ENCODE data around the gene CCR7. TPM values are rescaled to one million over a fixed set of nuclear protein-coding genes. Genes with fewer than 3 reads are reported as not detected.
A peak's percentile ranks its signal among the peaks of the same experiment; 100 is the strongest.

The CCR7 gene
- total RNA-seq, 3 donors from 2014 or later, result 0.16 to 1.0 (median 0.33) TPM

- intact Hi-C loops (cut with DNase I; ENCODE audit: low total_unique reads), result no loop called here
- peaks cover 7 to 26% of the 10 kb centered on the region in 2 donors for H3K4me1 ChIP-seq
- H3K9me3 ChIP-seq, result no peaks in the 10 kb centered on the region
- H3K27ac ChIP-seq, result peak overlapping the region; percentile 96 to 100
- TF ChIP-seq CTCF (IDR thresholded peaks at IDR 0.05), result no peak
- no peak for TF ChIP-seq POLR2AphosphoS5 (IDR thresholded peaks at IDR 0.05)
- TF ChIP-seq POLR2A (IDR thresholded peaks at IDR 0.05), result no peak
- H3K27me3 ChIP-seq, result no peaks in the 10 kb centered on the region
- H3K4me3 ChIP-seq, result no peak overlapping the region
- no peaks in the 10 kb centered on the region for H3K36me3 ChIP-seq
- DNase-seq (ENCODE audit: low spot score in 2 of 2), result peak in 1 of 2 donors; percentile 49
Observed at GRCh38 chr17:40531051-40531991, 34.0 kb downstream of the CCR7 start.

- intact Hi-C loops (cut with DNase I; ENCODE audit: low total_unique reads), result no loop called here
- no peaks in the 10 kb centered on the region for H3K36me3 ChIP-seq
- peaks cover 0 to 22% of the 10 kb centered on the region in 2 donors for H3K4me1 ChIP-seq
- no peak for TF ChIP-seq CTCF (IDR thresholded peaks at IDR 0.05)
- TF ChIP-seq POLR2AphosphoS5 (IDR thresholded peaks at IDR 0.05), result no peak
- no peak for DNase-seq (ENCODE audit: low spot score in 2 of 2)
- peak overlapping the region; percentile 96 to 100 for H3K27ac ChIP-seq
- H3K4me3 ChIP-seq, result no peak overlapping the region
- no peaks in the 10 kb centered on the region for H3K27me3 ChIP-seq
- H3K9me3 ChIP-seq, result no peaks in the 10 kb centered on the region
Observed at GRCh38 chr17:40530531-40530994, 34.7 kb downstream of the CCR7 start.

GRCh38 chr17:40529991-40530390 is 35.3 kb downstream of the CCR7 start:
- Histone ChIP-seq H3K4me1 (peaks cover 0 to 22% of the 10 kb centered on the region in 2 donors), H3K27me3 (no peaks in the 10 kb centered on the region), H3K36me3 (no peaks in the 10 kb centered on the region), H3K4me3 (no peak overlapping the region), H3K27ac (peak overlapping the region; percentile 96 to 100), H3K9me3 (no peaks in the 10 kb centered on the region)
- DNase-seq (ENCODE audit: low spot score in 2 of 2), result peak in 1 of 2 donors; percentile 24
- no peak for TF ChIP-seq POLR2AphosphoS5 (IDR thresholded peaks at IDR 0.05)
- intact Hi-C loops (cut with DNase I; ENCODE audit: low total_unique reads), result no loop called here

GRCh38 chr17:40528692-40529417 is 36.4 kb downstream of the CCR7 start:
- intact Hi-C loops (cut with DNase I; ENCODE audit: low total_unique reads), result no loop called here
- H3K4me3 ChIP-seq, result no peak overlapping the region
- peak in 1 of 2 donors; percentile 5 for DNase-seq (ENCODE audit: low spot score in 2 of 2)
- H3K27me3 ChIP-seq, result no peaks in the 10 kb centered on the region
- no peaks in the 10 kb centered on the region for H3K9me3 ChIP-seq
- no peaks in the 10 kb centered on the region for H3K36me3 ChIP-seq
- H3K4me1 ChIP-seq, result peaks cover 0 to 22% of the 10 kb centered on the region in 2 donors
- peak overlapping the region in 1 of 2 donors; percentile 1 for H3K27ac ChIP-seq
- TF ChIP-seq POLR2AphosphoS5 (IDR thresholded peaks at IDR 0.05) (no peak), CTCF (IDR thresholded peaks at IDR 0.05) (no peak), POLR2A (IDR thresholded peaks at IDR 0.05) (no peak)

- intact Hi-C loops (cut with DNase I; ENCODE audit: low total_unique reads), result no loop called here
- peak overlapping the region; percentile 39 to 43 for H3K27ac ChIP-seq
- TF ChIP-seq POLR2AphosphoS5 (IDR thresholded peaks at IDR 0.05) (peak in 2 of 3 donors; percentile 30 to 37), CTCF (IDR thresholded peaks at IDR 0.05) (no peak)
- no peaks in the 10 kb centered on the region for H3K36me3 ChIP-seq
- H3K4me3 ChIP-seq, result no peak overlapping the region
- H3K9me3 ChIP-seq, result no peaks in the 10 kb centered on the region
- DNase-seq (ENCODE audit: low spot score in 2 of 2), result peak in 1 of 2 donors; percentile 36
- peaks cover 5 to 12% of the 10 kb centered on the region in 2 donors for H3K4me1 ChIP-seq
- H3K27me3 ChIP-seq, result no peaks in the 10 kb centered on the region
Observed at GRCh38 chr17:40526668-40527067, 38.6 kb downstream of the CCR7 start.
